Measurements from ENCODE around the gene RHEBL1. TPM values are rescaled to one million over a fixed set of nuclear protein-coding genes. Genes with fewer than 3 reads are reported as not detected.

The RHEBL1 gene
- total RNA-seq, 2 donors from 2014 or later, result 1.1 to 2.3 TPM

DNA sequence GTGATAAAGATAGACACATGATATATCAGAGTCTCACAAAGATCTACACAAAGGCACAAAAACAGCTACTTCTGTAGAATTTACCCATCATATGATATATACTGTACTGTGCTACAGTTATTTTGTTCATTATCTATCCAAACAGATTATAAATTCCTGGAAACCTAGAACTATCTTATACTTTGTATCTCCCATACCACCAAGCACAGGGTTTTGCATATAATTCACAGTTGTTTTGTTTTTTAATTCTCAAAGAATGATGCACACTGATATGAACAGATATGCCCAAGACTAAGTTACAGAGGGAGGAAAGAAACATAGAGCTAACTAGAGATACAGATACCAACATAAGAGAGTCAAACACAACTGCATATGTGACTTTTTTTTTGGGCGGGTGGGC, 54.6 kb downstream of the RHEBL1 start:
- 96% methylated on average over 1 of the region's 1 CpG for WGBS
- Histone ChIP-seq H3K4me3 (no peak overlapping the region), H3K4me1 (replicated peaks) (peaks cover 3% of the 10 kb centered on the region), H3K27me3 (replicated peaks; ENCODE audit: insufficient read depth) (no peaks in the 10 kb centered on the region), H3K27ac (no peak overlapping the region), H3K9me3 (no peaks in the 10 kb centered on the region), H3K36me3 (no peaks in the 10 kb centered on the region)
- DNase-seq (ENCODE audit: low spot score), result no peak
- TF ChIP-seq, protein P1, sequence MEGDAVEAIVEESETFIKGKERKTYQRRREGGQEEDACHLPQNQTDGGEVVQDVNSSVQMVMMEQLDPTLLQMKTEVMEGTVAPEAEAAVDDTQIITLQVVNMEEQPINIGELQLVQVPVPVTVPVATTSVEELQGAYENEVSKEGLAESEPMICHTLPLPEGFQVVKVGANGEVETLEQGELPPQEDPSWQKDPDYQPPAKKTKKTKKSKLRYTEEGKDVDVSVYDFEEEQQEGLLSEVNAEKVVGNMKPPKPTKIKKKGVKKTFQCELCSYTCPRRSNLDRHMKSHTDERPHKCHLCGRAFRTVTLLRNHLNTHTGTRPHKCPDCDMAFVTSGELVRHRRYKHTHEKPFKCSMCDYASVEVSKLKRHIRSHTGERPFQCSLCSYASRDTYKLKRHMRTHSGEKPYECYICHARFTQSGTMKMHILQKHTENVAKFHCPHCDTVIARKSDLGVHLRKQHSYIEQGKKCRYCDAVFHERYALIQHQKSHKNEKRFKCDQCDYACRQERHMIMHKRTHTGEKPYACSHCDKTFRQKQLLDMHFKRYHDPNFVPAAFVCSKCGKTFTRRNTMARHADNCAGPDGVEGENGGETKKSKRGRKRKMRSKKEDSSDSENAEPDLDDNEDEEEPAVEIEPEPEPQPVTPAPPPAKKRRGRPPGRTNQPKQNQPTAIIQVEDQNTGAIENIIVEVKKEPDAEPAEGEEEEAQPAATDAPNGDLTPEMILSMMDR (IDR thresholded peaks at IDR 0.05), result no peak
- TF ChIP-seq POLR2AphosphoS5 (IDR thresholded peaks at IDR 0.05), result no peak
- TF ChIP-seq POLR2A (IDR thresholded peaks at IDR 0.05), result no peak
- intact Hi-C loops (cut with DNase I), result no loop called here

Other genes starting within 250 kb of the RHEBL1 start
- gene DDX23, start 217.8 kb downstream of the RHEBL1 start, total RNA-seq, result 10 to 100 TPM; 71.0 to 87.2 TPM
- 1 to 10 TPM in 1 of 2 donors, under 1 TPM in 1; 0.41 to 1.6 TPM for gene RND1, start 204.1 kb downstream of the RHEBL1 start, total RNA-seq
- gene FKBP11, start 144.5 kb downstream of the RHEBL1 start, total RNA-seq, result 10 to 100 TPM; 12.1 to 33.1 TPM
- 10 to 100 TPM; 87.6 to 92.4 TPM for gene ARF3, start 112.5 kb downstream of the RHEBL1 start, total RNA-seq
- gene WNT10B, start 98.2 kb downstream of the RHEBL1 start, total RNA-seq, result 1 to 10 TPM in 1 of 2 donors, not detected in 1; 1.1 TPM
- gene WNT1, start 91.7 kb downstream of the RHEBL1 start, total RNA-seq, result not detected
- gene DDN, start 70.6 kb downstream of the RHEBL1 start, total RNA-seq, result 1 to 10 TPM in 1 of 2 donors, not detected in 1; 1.0 TPM
- gene PRKAG1, start 51.2 kb downstream of the RHEBL1 start, total RNA-seq, result 10 to 100 TPM; 53.9 to 55.4 TPM
- 10 to 100 TPM; 82.7 to 99.7 TPM for gene KMT2D, start 9.2 kb downstream of the RHEBL1 start, total RNA-seq
- gene DHH, start 24.8 kb upstream of the RHEBL1 start, total RNA-seq, result 100 to 1,000 TPM in 1 of 2 donors, under 1 TPM in 1; 0.18 to 114 TPM
- 100 to 1,000 TPM in 1 of 2 donors, 10 to 100 TPM in 1; 25.2 to 143 TPM for gene LMBR1L, start 40.9 kb upstream of the RHEBL1 start, total RNA-seq
- 100 to 1,000 TPM; 292 to 922 TPM for gene TUBA1B, start 61.4 kb upstream of the RHEBL1 start, total RNA-seq
- gene TUBA1A, start 119.1 kb upstream of the RHEBL1 start, total RNA-seq, result 100 to 1,000 TPM in 1 of 2 donors, 10 to 100 TPM in 1; 81.6 to 253 TPM
- gene TUBA1C, start 195.1 kb upstream of the RHEBL1 start, total RNA-seq, result 10 to 100 TPM; 81.9 to 85.6 TPM
- gene PRPH, start 225.2 kb upstream of the RHEBL1 start, total RNA-seq, result 10 to 100 TPM in 1 of 2 donors, 1 to 10 TPM in 1; 1.4 to 11.4 TPM

Measured in prostate gland (tissue), 2 donors.